Cardiac muscle cell (in vitro differentiated cells and primary cell): Measurements from ENCODE around the gene ACTN4. TPM values are rescaled to one million over a fixed set of nuclear protein-coding genes. Genes with fewer than 3 reads are reported as not detected.
"Not testable (repeated sequence)": the region's sequence is repeated elsewhere in the genome, so short reads cannot be mapped to it uniquely, and the experiment has no call there.

Source experiments
- DNase-seq, 2 donors: peaks; one replicate each; pipeline versions ENCODE4 v3.0.0 to v3.0.0-alpha.2; 2010 to 2017; ENCODE audit warnings: low read depth in 1 of 2, low spot score in 1 of 2
- H3K27ac ChIP-seq: fragments of 200-600 bp; sonication (generic); 2 replicates; pipeline ENCODE4 v1.5.1; 2016
- H3K27me3 ChIP-seq: fragments of 200-600 bp; sonication (generic); 2 replicates; pipeline ENCODE4 v1.6.0; 2016; ENCODE audit warnings: control low read depth
- H3K36me3 ChIP-seq: fragments of 200-600 bp; sonication (generic); 2 replicates; pipeline ENCODE4 v1.5.1; 2016; ENCODE audit warnings: control low read depth
- H3K4me1 ChIP-seq: fragments of 200-600 bp; sonication (generic); 2 replicates; pipeline ENCODE4 v1.8.1; 2017; ENCODE audit warnings: low read depth, mild to moderate bottlenecking, mixed run types
- H3K4me3 ChIP-seq: fragments of 200-600 bp; sonication (generic); 2 replicates; pipeline ENCODE4 v1.5.1; 2016; ENCODE audit warnings: mild to moderate bottlenecking
- H3K9me3 ChIP-seq: fragments of 200-600 bp; sonication (generic); 2 replicates; pipeline ENCODE4 v1.5.1; 2017; ENCODE audit warnings: low read depth, mild to moderate bottlenecking, control low read depth
- polyA plus RNA-seq: library from polyadenylated mRNA; unstranded; fragments of >200 nt; fragmentation: Nextera tagmentation; extraction: Ambion mirVana; gene quantifications from 2 replicates; pipeline ENCODE4 v1.2.1, GENCODE V29; 2016
- total RNA-seq: library from RNA; depleted of rRNA; stranded (reverse); fragments of >200 nt; gene quantifications from 2 replicates; pipeline ENCODE4 v1.2.3, GENCODE V29; 2016
- TF ChIP-seq, protein P1 (sequence below): IDR thresholded peaks from 2 replicates; pipeline ENCODE4 v1.5.1; 2012; ENCODE audit warnings: low read depth, mild to moderate bottlenecking, low read length

Gene ACTN4
- total and polyA plus RNA-seq, 2 experiments from 2014 or later: 77.4 to 465 TPM

DNA sequence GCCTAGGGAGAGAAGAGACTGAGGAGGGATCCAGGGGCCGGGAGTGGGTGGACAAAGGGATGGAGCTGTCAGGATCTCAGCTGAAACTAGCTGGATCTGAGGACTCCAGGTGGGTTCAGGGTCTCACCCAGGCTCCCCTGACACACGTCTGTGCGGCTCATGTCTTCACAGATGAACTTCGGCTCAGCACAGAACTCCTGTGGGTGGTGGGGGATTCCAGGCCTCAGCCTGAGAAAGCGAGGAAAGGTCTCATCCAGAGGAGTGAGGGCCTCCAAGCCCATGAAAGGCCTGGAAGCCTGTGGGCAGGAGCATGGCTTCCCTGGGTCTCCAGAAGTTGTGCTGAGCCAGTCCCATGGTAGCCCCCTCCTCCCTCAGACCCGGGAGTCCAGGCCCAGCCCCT lies 95.5 kb downstream of the ACTN4 start:
- no peak for DNase-seq

DNA sequence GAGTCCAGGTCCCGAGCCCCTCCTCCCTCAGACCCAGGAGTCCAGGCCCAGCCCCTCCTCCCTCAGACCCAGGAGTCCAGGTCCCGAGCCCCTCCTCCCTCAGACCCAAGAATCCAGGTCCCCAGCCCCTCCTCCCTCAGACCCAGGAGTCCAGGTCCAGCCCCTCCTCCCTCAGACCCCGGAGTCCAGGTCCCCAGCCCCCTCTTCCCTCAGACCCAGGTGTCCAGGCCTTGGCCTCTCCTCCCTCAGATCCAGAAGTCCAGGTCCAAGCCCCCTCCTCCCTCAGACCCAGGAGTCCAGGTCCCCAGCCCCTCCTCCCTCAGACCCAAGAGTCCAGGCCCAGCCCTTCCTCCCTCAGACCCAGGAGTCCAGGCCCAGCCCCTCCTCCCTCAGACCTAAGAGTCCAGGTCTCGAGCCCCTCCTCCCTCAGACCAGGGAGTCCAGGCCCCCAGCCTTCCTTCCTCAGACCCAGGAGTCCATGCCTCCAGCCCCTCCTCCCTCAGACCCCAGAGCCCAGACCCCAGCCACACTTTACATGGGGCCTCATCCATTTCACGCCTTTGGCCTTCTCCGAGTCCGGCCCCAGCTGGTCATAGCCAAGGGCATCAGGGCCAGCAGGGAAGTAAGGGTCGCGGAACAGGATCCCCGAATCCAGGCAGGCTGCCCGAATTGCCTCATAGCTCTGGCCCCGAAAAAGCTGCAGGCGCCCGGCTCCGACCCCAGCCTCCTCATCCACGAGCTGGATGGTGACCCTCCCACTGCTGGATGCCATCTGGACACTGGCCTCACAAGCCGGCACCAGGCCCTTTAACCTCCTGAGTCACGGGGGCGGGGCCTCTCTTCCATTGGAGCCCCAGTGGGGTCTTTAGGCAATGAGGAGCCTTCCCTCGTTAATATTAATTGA lies 96.2 kb downstream of the ACTN4 start:
- Histone ChIP-seq H3K36me3 (no peaks in the 10 kb centered on the region), H3K4me1 (no peaks in the 10 kb centered on the region), H3K27ac (no peak overlapping the region), H3K27me3 (no peaks in the 10 kb centered on the region), H3K9me3 (no peaks in the 10 kb centered on the region), H3K4me3 (no peak overlapping the region)
- no peak for DNase-seq
- TF ChIP-seq, protein P1, sequence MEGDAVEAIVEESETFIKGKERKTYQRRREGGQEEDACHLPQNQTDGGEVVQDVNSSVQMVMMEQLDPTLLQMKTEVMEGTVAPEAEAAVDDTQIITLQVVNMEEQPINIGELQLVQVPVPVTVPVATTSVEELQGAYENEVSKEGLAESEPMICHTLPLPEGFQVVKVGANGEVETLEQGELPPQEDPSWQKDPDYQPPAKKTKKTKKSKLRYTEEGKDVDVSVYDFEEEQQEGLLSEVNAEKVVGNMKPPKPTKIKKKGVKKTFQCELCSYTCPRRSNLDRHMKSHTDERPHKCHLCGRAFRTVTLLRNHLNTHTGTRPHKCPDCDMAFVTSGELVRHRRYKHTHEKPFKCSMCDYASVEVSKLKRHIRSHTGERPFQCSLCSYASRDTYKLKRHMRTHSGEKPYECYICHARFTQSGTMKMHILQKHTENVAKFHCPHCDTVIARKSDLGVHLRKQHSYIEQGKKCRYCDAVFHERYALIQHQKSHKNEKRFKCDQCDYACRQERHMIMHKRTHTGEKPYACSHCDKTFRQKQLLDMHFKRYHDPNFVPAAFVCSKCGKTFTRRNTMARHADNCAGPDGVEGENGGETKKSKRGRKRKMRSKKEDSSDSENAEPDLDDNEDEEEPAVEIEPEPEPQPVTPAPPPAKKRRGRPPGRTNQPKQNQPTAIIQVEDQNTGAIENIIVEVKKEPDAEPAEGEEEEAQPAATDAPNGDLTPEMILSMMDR: no peak

More for the DNA sequence above, 95.5 kb downstream of the ACTN4 start:
- H3K4me1 ChIP-seq: no peaks in the 10 kb centered on the region
- H3K9me3 ChIP-seq: no peaks in the 10 kb centered on the region
- no peak overlapping the region for H3K4me3 ChIP-seq
- H3K36me3 ChIP-seq: no peaks in the 10 kb centered on the region
- TF ChIP-seq, protein P1: no peak
- H3K27me3 ChIP-seq: no peaks in the 10 kb centered on the region
- no peak overlapping the region for H3K27ac ChIP-seq

DNA sequence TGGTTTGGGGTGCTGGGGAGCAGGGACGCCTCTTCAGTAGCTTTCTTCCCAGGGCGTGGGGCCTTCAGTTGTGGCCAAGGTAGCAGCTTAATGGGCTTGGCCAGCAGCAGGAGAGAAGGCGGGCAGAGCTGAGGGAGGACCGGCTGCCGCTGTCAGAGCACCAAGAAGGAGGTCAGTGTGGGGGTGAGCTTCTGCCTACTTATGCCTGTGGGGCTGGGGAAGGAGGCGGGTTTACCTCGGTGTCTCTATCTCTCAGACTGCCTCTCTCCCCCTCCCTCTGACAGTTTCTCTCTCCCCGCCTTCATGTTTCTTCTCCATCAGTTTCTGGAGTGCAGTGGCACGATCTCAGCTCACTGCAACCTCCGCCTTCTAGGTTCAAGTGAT lies 96.8 kb downstream of the ACTN4 start, which contains the start of gene CAPN12:
CAPN12 (minus strand) TSS at position 177 of the 384 bp plus-strand sequence. CDS start 309 bp downstream, outside the sequence.
- no peaks in the 10 kb centered on the region for H3K4me1 ChIP-seq
- H3K36me3 ChIP-seq: no peaks in the 10 kb centered on the region
- H3K4me3 ChIP-seq: no peak within 1 kb of the TSS
- no peak within 1 kb of the TSS for H3K27ac ChIP-seq
- TF ChIP-seq, protein P1: no peak
- no peak for DNase-seq
- H3K27me3 ChIP-seq: no peaks in the 10 kb centered on the region
- no peaks in the 10 kb centered on the region for H3K9me3 ChIP-seq

DNA sequence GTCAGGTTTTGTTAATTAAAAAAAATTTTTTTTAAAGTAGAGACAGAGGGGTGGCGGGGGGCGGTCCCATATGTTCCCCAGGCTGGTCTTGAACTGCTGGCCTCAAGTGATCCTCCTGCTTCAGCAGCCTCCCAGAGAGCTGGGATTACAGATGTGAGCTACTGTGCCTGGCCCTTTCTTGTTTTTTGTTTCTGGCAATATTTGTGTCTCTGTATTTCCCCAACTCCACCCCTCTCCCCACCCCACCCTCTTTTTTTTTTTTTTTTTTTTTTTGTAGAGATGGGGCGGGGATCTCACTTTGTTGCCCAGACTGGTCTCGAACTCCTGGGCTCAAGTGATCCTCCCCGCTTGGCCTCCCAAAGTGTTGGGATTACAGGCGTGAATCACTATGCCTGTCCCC lies 97.4 kb downstream of the ACTN4 start:
- H3K36me3 ChIP-seq: no peaks in the 10 kb centered on the region
- H3K9me3 ChIP-seq: no peaks in the 10 kb centered on the region
- no peak overlapping the region for H3K4me3 ChIP-seq
- H3K4me1 ChIP-seq: no peaks in the 10 kb centered on the region
- H3K27me3 ChIP-seq: no peaks in the 10 kb centered on the region
- TF ChIP-seq, protein P1: no peak
- no peak for DNase-seq
- no peak overlapping the region for H3K27ac ChIP-seq

DNA sequence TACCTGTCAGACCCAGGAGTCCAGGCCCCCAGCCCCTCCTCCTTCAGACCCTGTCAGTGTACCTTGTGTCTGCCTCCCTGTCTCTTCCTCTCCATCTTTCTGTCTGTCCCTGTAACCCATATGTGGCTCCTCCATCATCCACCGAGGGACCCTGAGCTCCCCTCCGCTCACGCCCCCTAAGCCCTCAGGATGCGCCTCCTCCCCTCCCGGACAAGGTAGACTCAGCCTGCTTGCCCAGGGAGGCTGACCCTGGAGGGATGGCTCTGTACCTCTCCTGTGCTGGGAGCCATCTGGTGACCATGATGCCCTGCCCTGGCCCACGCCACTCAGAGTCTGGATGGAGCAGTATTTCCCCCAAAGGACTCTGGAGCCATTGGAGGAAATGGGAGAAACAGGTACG lies 97.9 kb downstream of the ACTN4 start:
- TF ChIP-seq, protein P1: no peak
- no peaks in the 10 kb centered on the region for H3K36me3 ChIP-seq
- no peak for DNase-seq

DNA sequence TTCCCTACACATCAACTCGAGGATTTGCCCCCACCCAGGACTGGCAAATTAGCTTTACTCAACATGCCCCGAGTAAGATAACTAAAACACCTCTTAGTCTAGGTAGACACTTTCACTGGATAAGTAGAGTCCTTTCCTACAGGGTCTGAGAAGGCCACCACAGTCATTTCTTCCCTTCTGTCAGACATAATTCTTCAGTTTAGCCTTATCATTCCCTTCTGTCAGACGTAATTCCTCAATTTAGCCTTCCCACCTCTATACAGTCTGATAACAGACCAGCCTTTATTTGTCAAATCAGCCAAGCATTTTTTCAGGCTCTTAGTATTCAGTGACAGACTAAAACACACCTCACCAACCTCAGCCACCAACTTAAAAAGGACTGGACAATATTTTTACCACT lies 106.3 kb downstream of the ACTN4 start:
- not testable (repeated sequence) for DNase-seq, H3K27ac ChIP-seq, H3K36me3 ChIP-seq, H3K27me3 ChIP-seq, H3K4me1 ChIP-seq, H3K9me3 ChIP-seq, H3K4me3 ChIP-seq

More for the DNA sequence above, 97.9 kb downstream of the ACTN4 start:
- no peak overlapping the region for H3K4me3 ChIP-seq
- H3K9me3 ChIP-seq: no peaks in the 10 kb centered on the region
- no peaks in the 10 kb centered on the region for H3K27me3 ChIP-seq
- H3K4me1 ChIP-seq: no peaks in the 10 kb centered on the region
- H3K27ac ChIP-seq: no peak overlapping the region

DNA sequence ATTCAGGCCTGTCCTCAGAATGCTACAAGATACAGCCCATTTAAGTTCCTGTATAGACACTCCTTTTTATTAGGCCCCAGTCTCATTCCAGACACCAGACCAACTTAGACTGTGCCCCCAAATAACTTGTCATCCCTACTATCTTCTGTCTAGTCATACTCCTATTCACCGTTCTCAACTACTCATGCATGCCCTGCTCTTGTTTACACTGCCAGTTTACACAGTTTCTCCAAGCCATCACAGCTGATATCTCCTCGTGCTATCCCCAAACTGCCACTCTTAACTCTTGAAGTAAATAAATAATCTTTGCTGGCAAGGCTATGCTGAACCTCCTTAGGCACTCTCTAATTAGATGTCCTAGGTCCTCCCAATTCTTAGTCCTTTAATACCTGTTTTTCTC lies 106.7 kb downstream of the ACTN4 start:
- H3K9me3 ChIP-seq, H3K4me1 ChIP-seq, H3K27ac ChIP-seq, H3K27me3 ChIP-seq, H3K36me3 ChIP-seq, DNase-seq, H3K4me3 ChIP-seq: not testable (repeated sequence)
